HAP-1 (cell line): ENCODE measurements around the gene TSPAN32.
"Not testable (repeated sequence)": the region's sequence is repeated elsewhere in the genome, so short reads cannot be mapped to it uniquely, and the experiment has no call there.

Source experiments
- DNase-seq, 2 experiments: peaks; one replicate each; pipeline ENCODE4 v3.0.0-alpha.2; 2016 to 2020; ENCODE audit warnings: low spot score in 2 of 2
- H3K27me3 ChIP-seq: fragments of 250-450 bp; sonication (Bioruptor Pico); 2 replicates; pipeline ENCODE4 v1.5.1; 2020; ENCODE audit warnings: low read depth, mild to moderate bottlenecking, moderate library complexity
- H3K36me3 ChIP-seq: fragments of 250-450 bp; sonication (Bioruptor Pico); replicated peaks from 2 replicates; pipeline ENCODE4 v1.5.1; 2020; ENCODE audit warnings: mild to moderate bottlenecking
- H3K4me1 ChIP-seq: fragments of 250-450 bp; sonication (Bioruptor Pico); 2 replicates; pipeline ENCODE4 v1.5.1; 2020; ENCODE audit warnings: mild to moderate bottlenecking
- H3K4me3 ChIP-seq: fragments of 250-450 bp; sonication (Bioruptor Pico); 2 replicates; pipeline ENCODE4 v1.5.1; 2020; ENCODE audit warnings: mild to moderate bottlenecking, moderate library complexity
- H3K9me3 ChIP-seq: fragments of 250-450 bp; sonication (Bioruptor Pico); 2 replicates; pipeline ENCODE4 v1.5.1; 2020; ENCODE audit warnings: mild to moderate bottlenecking, moderate library complexity
- in situ Hi-C: fragments of 300-500 bp; cut with MboI; formaldehyde crosslinking; loops from 3 replicates; pipeline ENCODE4 v1.14.3; 2020; ENCODE audit warnings: low sequenced_read_pairs, inconsistent platforms, mixed read lengths

The TSPAN32 gene

DNA sequence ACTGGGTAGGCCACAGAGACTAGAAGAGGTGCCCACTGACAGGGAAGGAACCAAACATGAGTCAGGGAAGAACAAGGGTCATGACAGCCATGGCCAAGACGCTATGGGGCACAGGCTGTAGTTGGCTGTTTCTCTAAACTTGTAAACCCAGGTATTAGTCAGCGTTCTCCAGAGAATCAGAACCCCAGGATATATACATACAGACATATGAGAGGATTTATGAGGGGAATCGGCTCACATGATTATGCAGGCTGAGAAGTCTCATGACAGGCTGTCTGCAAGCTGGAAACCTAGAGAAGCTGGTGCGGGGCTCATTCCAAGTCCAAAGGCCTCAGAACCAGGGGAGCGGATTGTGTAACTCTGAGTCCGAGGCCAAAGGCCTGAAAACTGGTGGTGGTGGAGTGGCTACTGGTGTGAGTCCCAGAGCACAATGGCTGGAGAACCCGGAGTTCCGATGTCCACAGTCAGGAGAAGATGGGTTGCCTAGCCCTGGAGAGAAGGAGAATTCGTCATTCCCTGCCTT, 45.6 kb downstream of the TSPAN32 start:
- Histone ChIP-seq H3K4me3 (no peak overlapping the region), H3K27me3 (no peaks in the 10 kb centered on the region), H3K36me3 (no peaks in the 10 kb centered on the region), H3K9me3 (0 out of 2 replicates have a peak, but pooled peaks cover 2% of the 10 kb centered on the region), H3K4me1 (no peaks in the 10 kb centered on the region)
- in situ Hi-C loops = no loop called here
- no peak for DNase-seq

DNA sequence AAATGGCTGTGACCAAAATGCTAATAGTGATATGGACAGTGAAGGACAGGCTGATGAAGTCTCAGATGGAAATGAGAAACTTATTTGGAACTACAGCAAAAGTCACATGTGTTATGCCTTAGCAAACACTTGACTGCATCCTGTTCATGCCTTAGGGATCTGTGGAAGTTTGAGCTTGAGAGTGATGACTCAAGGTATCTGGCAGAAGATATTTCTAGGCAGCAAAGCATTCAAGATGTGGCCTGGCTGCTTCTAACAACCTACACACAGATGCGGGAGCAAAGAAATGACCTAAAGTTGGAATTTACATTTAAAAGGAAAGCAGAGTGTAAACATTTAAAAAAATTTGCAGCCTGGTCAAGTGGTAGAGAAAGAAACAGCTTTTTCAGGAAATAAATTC, 47.2 kb downstream of the TSPAN32 start:
- in situ Hi-C loops = no loop called here
- Histone ChIP-seq H3K4me3 (no peak overlapping the region), H3K4me1 (no peaks in the 10 kb centered on the region), H3K36me3 (no peaks in the 10 kb centered on the region), H3K9me3 (0 out of 2 replicates have a peak, but pooled peaks cover 2% of the 10 kb centered on the region), H3K27me3 (no peaks in the 10 kb centered on the region)
- no peak for DNase-seq

DNA sequence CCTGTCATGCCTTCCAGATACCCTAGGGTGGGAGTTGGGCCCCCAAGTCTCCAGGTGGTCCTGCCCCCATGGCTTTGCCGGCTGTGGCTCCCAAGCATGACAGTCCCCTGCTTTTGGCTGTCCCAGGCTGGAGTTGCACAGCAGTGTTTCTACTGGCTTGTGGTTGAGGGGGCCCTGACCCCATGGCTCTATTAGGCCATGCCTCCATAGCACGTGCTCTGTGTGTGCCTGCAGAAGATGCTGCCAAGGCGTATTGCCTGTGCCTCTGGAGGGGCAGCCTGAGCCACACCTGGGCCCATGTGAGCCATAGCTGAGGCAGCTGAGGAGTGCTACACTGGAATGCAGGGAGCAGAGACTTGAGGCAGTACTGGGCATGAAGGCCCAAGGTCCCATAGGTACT, 49.9 kb downstream of the TSPAN32 start:
- no peaks in the 10 kb centered on the region for H3K27me3 ChIP-seq
- in situ Hi-C loops = no loop called here
- 0 out of 2 replicates have a peak, but pooled peaks cover 2% of the 10 kb centered on the region for H3K9me3 ChIP-seq
- no peaks in the 10 kb centered on the region for H3K4me1 ChIP-seq
- H3K36me3 ChIP-seq = no peaks in the 10 kb centered on the region
- H3K4me3 ChIP-seq = no peak overlapping the region
- DNase-seq = no peak

DNA sequence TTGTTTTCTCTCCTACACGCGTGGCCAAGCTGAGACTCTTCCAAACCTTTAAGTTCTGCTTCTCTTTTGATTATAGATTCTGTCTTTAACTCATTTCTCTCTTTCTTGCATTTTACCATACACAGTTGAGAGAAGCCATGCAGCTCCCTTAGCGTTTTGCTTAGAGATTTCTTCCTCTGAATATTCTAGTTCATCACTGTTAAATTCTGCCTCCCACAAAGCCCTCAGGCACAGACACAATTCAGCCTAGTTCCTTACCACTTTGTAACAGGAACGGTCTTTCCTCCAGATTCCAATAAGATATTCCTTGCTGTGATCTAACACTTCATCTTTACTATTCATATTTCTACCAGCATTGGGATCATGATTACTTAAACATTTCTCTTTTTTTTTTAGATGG, 50.6 kb downstream of the TSPAN32 start:
- H3K9me3 ChIP-seq = 0 out of 2 replicates have a peak, but pooled peaks cover 2% of the 10 kb centered on the region
- H3K36me3 ChIP-seq = no peaks in the 10 kb centered on the region
- DNase-seq = no peak
- no peaks in the 10 kb centered on the region for H3K4me1 ChIP-seq
- no peaks in the 10 kb centered on the region for H3K27me3 ChIP-seq
- in situ Hi-C loops = no loop called here
- H3K4me3 ChIP-seq = no peak overlapping the region

DNA sequence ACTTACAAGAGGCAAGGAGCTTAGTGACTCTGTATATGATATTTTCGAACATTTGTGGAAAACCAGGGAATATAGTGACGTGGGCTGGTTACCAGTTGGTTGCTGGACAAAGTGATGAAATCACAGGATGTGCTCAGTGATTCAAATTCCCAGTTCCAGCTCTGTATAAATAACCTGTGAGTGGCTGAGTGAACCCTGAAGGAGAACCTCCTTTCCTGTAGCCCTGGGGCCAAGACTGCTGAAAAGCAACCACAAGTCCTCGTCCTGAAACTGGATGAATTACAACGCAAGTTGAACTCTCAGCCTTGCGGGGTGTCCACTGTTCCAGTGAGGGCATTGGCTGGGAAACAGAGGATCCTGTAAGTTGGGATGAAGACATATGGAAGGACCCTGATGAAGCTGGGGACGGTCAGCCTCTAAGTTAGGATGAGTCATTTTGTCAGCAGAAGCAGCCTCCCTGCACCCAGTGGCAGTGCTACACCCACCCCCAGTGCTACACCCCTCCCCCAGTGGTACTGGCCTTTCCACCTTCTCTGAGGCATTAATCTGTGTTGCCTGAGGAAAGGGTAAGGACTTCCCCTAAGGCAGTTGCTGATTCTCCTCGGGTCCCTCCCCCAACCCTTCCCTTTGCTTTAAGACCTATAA, 53.3 kb downstream of the TSPAN32 start:
- no peaks in the 10 kb centered on the region for H3K4me1 ChIP-seq
- in situ Hi-C loops = no loop called here
- no peaks in the 10 kb centered on the region for H3K9me3 ChIP-seq
- H3K27me3 ChIP-seq = no peaks in the 10 kb centered on the region
- H3K36me3 ChIP-seq = no peaks in the 10 kb centered on the region
- no peak for DNase-seq
- H3K4me3 ChIP-seq = no peak overlapping the region

DNA sequence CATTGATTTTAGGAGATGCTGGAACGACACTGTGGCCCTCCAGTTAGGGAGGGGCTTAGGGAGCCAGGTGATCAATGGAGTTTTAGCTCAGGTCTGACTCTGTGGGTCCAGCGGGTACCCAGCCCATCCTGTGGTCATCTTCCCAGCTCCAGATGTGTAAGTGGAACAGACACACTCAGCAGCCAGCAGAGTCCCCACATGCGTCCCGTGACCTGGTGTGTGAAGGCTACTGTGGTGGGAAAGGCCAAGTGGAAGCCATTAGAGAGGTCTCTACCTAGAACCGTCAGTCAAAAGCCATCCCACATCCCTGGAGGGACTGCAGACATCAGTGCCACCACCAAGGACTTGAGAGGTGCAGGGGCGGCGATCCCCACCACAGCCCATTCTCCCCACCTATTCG, 55.4 kb downstream of the TSPAN32 start:
- Histone ChIP-seq H3K4me3 (no peak overlapping the region), H3K4me1 (no peaks in the 10 kb centered on the region), H3K9me3 (no peaks in the 10 kb centered on the region), H3K27me3 (no peaks in the 10 kb centered on the region), H3K36me3 (no peaks in the 10 kb centered on the region)
- in situ Hi-C loops = no loop called here
- no peak for DNase-seq

DNA sequence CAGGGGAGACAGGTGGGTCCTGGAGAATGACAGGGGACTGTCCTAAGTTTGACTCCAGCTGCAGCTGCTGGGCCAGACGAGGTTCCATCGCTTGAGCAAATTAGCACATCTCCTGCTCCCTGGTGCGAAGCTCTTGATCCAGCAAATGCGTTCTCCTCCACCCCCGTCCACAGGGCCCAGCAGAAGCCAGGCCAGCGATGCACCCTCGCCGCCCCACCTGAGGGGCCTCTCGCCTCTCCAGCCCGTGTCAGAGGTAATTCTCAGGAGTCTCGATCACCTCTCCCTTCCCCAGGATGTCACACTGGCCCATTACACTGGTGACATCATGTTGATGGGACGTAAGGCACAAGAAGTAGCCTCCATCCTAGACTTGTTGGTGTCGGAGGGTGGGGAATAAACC, 55.8 kb downstream of the TSPAN32 start:
- in situ Hi-C loops, DNase-seq, H3K4me1 ChIP-seq, H3K36me3 ChIP-seq, H3K27me3 ChIP-seq, H3K4me3 ChIP-seq, H3K9me3 ChIP-seq: not testable (repeated sequence)

DNA sequence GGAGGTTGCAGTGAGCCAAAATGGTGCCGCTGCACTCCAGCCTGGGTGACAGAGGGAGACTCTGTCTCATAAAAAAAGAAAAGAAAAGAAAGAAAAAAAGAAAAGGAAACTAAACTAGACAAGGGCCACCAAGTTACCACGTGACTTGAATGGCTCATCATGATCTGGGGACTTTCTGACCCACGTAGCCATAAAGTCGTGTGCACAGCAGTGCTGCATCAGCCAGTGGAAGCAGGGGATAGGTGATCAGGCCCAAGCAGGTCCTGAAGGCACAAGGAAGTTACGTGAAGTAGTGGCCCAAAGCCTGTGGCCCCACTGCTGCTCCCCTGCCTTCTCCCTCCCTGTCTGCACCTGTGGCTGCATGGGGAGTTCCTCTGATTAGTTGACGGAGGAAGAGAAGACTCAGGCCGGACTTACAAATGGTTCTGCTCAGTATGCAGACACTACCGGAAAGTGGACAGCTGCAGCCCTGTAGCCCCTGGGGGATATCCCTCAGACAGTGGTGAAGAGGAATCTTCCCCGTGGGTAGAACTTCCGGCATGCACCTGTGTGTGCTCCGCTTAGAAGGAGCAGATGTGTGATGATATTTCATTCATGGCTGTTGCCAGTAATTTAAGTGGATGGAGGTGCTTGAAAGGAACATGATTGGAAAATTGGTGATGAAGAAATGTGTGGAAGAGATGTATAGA, 57.1 kb downstream of the TSPAN32 start:
- no peak for DNase-seq
- Histone ChIP-seq H3K9me3 (no peaks in the 10 kb centered on the region), H3K27me3 (no peaks in the 10 kb centered on the region), H3K4me3 (no peak overlapping the region), H3K36me3 (no peaks in the 10 kb centered on the region), H3K4me1 (no peaks in the 10 kb centered on the region)
- in situ Hi-C loops = no loop called here

DNA sequence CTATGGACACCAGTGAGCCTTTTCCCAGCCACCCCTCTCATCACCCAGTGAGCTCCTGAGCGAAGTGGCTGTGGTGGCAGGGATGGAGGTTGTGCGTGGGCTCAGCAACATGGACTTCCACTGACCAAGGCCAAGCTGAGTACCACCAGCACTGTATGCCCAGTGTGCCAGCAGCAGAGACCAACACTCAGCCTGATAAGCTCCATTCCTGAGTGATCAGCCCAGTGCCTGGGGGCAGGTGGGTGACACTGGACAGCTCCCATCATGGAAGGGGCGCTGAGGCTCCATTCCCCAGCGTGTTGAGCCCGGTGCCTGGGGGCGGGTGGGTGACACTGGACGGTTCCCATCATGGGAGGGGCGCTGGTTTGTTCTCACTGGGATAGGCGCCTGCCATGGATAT, 57.7 kb downstream of the TSPAN32 start:
- in situ Hi-C loops = no loop called here
- Histone ChIP-seq H3K36me3 (no peaks in the 10 kb centered on the region), H3K4me3 (no peak overlapping the region), H3K4me1 (no peaks in the 10 kb centered on the region), H3K27me3 (no peaks in the 10 kb centered on the region), H3K9me3 (no peaks in the 10 kb centered on the region)
- no peak for DNase-seq

DNA sequence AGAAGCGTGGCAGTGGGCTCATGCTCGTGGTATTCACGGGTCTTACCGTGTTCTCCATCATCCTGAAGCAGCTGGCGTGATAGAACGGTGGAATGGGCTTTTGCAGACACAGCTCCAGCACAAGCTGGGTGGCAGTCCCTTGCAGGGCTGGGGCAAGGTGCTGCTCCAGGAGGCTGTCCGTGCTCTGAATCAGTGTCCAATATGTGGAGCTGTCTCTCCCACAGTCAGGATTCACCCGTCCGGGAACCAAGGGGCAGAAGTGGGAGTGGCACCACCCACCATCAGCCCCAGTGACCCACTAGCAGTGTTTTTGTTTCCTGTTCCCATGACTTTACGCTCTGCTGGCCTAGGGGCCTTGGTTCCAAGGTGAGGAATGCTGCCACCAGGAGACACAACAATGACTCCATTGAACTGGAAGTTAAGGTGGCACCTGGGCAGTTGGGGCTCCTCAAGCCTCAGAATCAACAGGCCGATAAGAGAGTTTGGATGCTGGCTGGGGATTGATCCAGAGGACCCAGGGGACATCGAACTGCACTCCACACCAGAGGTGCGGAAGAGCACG, 58.3 kb downstream of the TSPAN32 start:
- in situ Hi-C loops = no loop called here
- H3K27me3 ChIP-seq = no peaks in the 10 kb centered on the region
- no peaks in the 10 kb centered on the region for H3K9me3 ChIP-seq
- H3K36me3 ChIP-seq = no peaks in the 10 kb centered on the region
- H3K4me3 ChIP-seq = no peak overlapping the region
- DNase-seq = no peak
- H3K4me1 ChIP-seq = no peaks in the 10 kb centered on the region

DNA sequence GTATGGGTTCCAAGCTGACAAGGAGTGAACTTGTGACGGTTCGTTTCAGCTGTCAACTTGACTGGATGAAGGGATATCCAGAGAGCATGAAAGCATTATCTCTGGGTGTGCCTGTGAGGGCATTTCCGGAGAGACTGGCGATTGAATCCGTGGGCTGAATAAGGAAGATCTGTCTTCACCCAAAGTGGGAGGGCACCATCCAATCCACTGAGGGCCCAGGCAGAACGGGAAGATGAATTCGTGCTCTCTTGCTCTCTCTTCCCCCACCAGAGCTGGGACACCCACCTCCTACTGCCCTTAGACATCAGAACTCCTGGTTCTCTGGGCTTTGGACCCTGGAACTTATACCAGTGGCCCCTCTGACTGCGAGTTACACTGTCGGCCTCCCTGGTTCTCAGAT, 59.8 kb downstream of the TSPAN32 start:
- Histone ChIP-seq H3K36me3 (no peaks in the 10 kb centered on the region), H3K27me3 (no peaks in the 10 kb centered on the region), H3K9me3 (no peaks in the 10 kb centered on the region), H3K4me1 (no peaks in the 10 kb centered on the region), H3K4me3 (no peak overlapping the region)
- DNase-seq = no peak
- in situ Hi-C loops = no loop called here

DNA sequence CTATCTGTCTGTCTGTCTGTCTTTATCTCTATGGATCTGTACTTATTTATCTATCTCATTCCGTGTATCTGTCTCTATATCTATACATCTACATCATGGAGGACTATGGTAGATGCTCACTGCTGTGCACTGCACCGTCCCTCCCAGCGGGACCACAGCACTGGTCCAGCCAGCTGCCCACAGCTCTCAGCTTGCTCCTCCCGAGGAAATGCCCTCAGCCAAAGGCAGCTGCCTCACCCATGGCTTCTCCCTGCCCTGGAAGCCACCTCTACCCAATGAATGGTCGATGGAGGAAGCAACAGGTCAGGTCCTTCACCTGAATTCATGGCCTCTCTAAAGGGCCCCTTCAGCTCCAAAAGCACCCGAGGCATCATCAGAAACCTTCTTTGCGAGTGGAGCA, 60.6 kb downstream of the TSPAN32 start:
- in situ Hi-C loops = no loop called here
- H3K27me3 ChIP-seq = no peaks in the 10 kb centered on the region
- H3K4me3 ChIP-seq = no peak overlapping the region

DNA sequence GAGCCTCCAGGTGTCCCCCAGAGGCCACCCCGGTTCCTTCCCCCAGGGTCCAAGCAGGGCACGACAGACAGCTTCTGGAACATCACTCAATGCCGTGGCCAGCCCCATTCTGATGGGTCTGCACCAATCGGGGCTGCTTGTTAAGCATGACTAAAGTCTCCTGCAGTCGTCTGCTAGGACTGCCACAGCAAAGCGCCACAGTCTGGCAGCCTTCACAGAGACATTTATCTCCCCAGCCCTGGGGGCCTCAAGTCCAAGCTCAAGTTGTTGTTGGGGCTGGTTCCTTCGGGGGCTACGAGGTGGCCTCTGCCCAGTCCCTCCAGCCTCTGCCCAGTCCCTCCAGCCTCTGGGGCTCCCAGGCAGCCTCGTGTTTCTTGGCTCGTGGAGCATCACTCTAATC, 61.3 kb downstream of the TSPAN32 start:
- Histone ChIP-seq H3K27me3 (no peaks in the 10 kb centered on the region), H3K4me1 (no peaks in the 10 kb centered on the region), H3K36me3 (no peaks in the 10 kb centered on the region), H3K4me3 (no peak overlapping the region), H3K9me3 (no peaks in the 10 kb centered on the region)
- in situ Hi-C loops = no loop called here
- no peak for DNase-seq

More for the DNA sequence above, 60.6 kb downstream of the TSPAN32 start:
- Histone ChIP-seq H3K4me1 (no peaks in the 10 kb centered on the region), H3K36me3 (no peaks in the 10 kb centered on the region), H3K9me3 (no peaks in the 10 kb centered on the region)
- DNase-seq = no peak

DNA sequence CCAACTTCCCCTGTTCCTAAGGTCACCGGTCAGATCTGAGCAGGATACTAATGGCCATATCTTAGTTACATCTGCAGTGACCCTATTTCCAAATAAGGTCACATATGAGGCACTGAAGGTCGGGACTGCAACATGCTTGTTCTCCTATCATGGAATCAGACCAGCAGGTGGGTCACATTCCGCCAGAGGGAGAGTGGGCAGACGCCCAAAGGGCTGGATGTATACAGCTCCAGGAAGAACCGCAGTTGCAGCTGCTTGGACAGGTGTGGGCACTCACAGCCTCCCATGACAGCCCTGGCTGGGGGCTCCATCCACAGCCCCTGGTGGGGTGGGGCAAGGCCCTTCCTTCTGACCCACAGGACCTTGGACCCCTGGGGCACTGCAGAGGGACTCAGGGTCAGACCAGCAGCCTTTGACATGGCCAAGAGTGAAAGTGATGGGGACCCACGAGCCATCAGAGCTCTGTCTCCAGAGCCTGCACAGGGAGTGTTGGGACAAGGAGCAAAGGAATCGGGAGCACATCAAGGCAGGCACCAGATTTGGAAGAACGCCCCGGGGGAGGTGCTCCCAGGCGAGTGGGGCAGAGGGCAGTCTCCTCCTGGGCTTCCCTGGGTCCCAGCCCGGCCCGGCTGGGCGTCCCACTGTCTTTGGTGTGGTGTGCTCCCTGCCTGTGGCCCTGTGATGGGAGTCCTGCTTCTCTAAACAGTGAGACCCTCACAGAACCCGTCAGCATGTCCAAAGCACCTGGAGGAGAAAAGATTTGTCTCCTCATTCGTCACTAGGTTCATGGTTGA, 62.0 kb downstream of the TSPAN32 start:
- Histone ChIP-seq H3K4me3 (no peak overlapping the region), H3K4me1 (no peaks in the 10 kb centered on the region), H3K9me3 (no peaks in the 10 kb centered on the region), H3K36me3 (no peaks in the 10 kb centered on the region), H3K27me3 (no peaks in the 10 kb centered on the region)
- in situ Hi-C loops = no loop called here
- no peak for DNase-seq
